Measurements from ENCODE around the gene MARF1. TPM values are rescaled to one million over a fixed set of nuclear protein-coding genes. Genes with fewer than 3 reads are reported as not detected.

MARF1 gene
- total RNA-seq, 1 experiment from 2014 or later: 71.6 TPM

GRCh38 chr16:15605839-15606517 is 37.0 kb downstream of the MARF1 start:
- BruUV-seq (replicated peaks): no TSS peak
- TF ChIP-seq CTCF (conservative IDR thresholded peaks at IDR 0.05; ENCODE audit: low read depth, low read length) (no peak), EZH2 (IDR thresholded peaks at IDR 0.05; ENCODE audit: borderline replicate concordance, low read depth, low read length, poor library complexity, severe bottlenecking) (no peak)
- Histone ChIP-seq H3K27ac (ENCODE audit: low read depth, low read length, poor library complexity, severe bottlenecking) (no peak overlapping the region), H3K9me3 (ENCODE audit: low read depth, low read length, poor library complexity, severe bottlenecking) (no peaks in the 10 kb centered on the region), H3K4me3 (ENCODE audit: low read depth, low read length, poor library complexity, severe bottlenecking) (no peak overlapping the region), H3K36me3 (ENCODE audit: insufficient read depth, low read length, poor library complexity, severe bottlenecking) (peaks cover 78% of the 10 kb centered on the region), H3K4me1 (ENCODE audit: insufficient read depth, low read length, poor library complexity, severe bottlenecking) (no peaks in the 10 kb centered on the region), H3K27me3 (replicated peaks; ENCODE audit: insufficient read depth, low read depth, low read length, poor library complexity) (no peaks in the 10 kb centered on the region)
- ChIA-PET CTCF (no interaction called here), POLR2A (ENCODE audit: low non-redundant PET) (no interaction called here)
- DNase-seq (ENCODE audit: low spot score): no peak
- intact Hi-C loops (cut with micrococcal nuclease; ENCODE audit: unreplicated experiment): no loop called here

- no peak for TF ChIP-seq EZH2 (IDR thresholded peaks at IDR 0.05; ENCODE audit: borderline replicate concordance, low read depth, low read length, poor library complexity, severe bottlenecking)
- no peak for TF ChIP-seq CTCF (conservative IDR thresholded peaks at IDR 0.05; ENCODE audit: low read depth, low read length)
- CTCF ChIA-PET: no interaction called here
- H3K36me3 ChIP-seq (ENCODE audit: insufficient read depth, low read length, poor library complexity, severe bottlenecking): peaks cover 77% of the 10 kb centered on the region
These were observed 38.2 kb downstream of the MARF1 start for GRCh38 chr16:15604460-15605440.

GRCh38 chr16:15602285-15603044 is 40.5 kb downstream of the MARF1 start:
- no peak for TF ChIP-seq EZH2 (IDR thresholded peaks at IDR 0.05; ENCODE audit: borderline replicate concordance, low read depth, low read length, poor library complexity, severe bottlenecking)
- BruUV-seq (replicated peaks): no TSS peak
- POLR2A ChIA-PET (ENCODE audit: low non-redundant PET): no interaction called here
- CTCF ChIA-PET: no interaction called here
- Histone ChIP-seq H3K4me3 (ENCODE audit: low read depth, low read length, poor library complexity, severe bottlenecking) (no peak overlapping the region), H3K9me3 (ENCODE audit: low read depth, low read length, poor library complexity, severe bottlenecking) (no peaks in the 10 kb centered on the region), H3K4me1 (ENCODE audit: insufficient read depth, low read length, poor library complexity, severe bottlenecking) (no peaks in the 10 kb centered on the region), H3K27ac (ENCODE audit: low read depth, low read length, poor library complexity, severe bottlenecking) (no peak overlapping the region), H3K27me3 (replicated peaks; ENCODE audit: insufficient read depth, low read depth, low read length, poor library complexity) (no peaks in the 10 kb centered on the region), H3K36me3 (ENCODE audit: insufficient read depth, low read length, poor library complexity, severe bottlenecking) (peaks cover 61% of the 10 kb centered on the region)
- intact Hi-C loops (cut with micrococcal nuclease; ENCODE audit: unreplicated experiment): no loop called here
- DNase-seq (ENCODE audit: low spot score): no peak

More at GRCh38 chr16:15604460-15605440, 38.2 kb downstream of the MARF1 start:
- BruUV-seq (replicated peaks): no TSS peak
- intact Hi-C loops (cut with micrococcal nuclease; ENCODE audit: unreplicated experiment): no loop called here
- H3K27ac ChIP-seq (ENCODE audit: low read depth, low read length, poor library complexity, severe bottlenecking): no peak overlapping the region
- POLR2A ChIA-PET (ENCODE audit: low non-redundant PET): no interaction called here
- no peak for DNase-seq (ENCODE audit: low spot score)
- H3K27me3 ChIP-seq (replicated peaks; ENCODE audit: insufficient read depth, low read depth, low read length, poor library complexity): no peaks in the 10 kb centered on the region
- H3K9me3 ChIP-seq (ENCODE audit: low read depth, low read length, poor library complexity, severe bottlenecking): no peaks in the 10 kb centered on the region
- H3K4me3 ChIP-seq (ENCODE audit: low read depth, low read length, poor library complexity, severe bottlenecking): no peak overlapping the region
- no peaks in the 10 kb centered on the region for H3K4me1 ChIP-seq (ENCODE audit: insufficient read depth, low read length, poor library complexity, severe bottlenecking)
